ENCODE measurements around the gene TSGA10IP.

Gene TSGA10IP

GRCh38 chr11:65915821-65916251, 29.4 kb upstream of the TSGA10IP start:
- Histone ChIP-seq H3K36me3 (ENCODE audit: insufficient read depth, low read length) (no peaks in the 10 kb centered on the region), H3F3A (ENCODE audit: insufficient read depth, low read length) (no peaks in the 10 kb centered on the region), H2AFZ (ENCODE audit: low read length) (no peak overlapping the region), H3K27me3 (ENCODE audit: insufficient read depth, low read length) (no peaks in the 10 kb centered on the region), H3K9me2 (ENCODE audit: low read depth, low read length) (no peaks in the 10 kb centered on the region), H3K9ac (ENCODE audit: low read length) (no peak overlapping the region), H3K4me1 (ENCODE audit: insufficient read depth, low read length, severe bottlenecking) (peaks cover 24% of the 10 kb centered on the region), H3K4me2 (ENCODE audit: low read length) (no peak overlapping the region), H4K20me1 (ENCODE audit: insufficient read depth, low read length) (no peaks in the 10 kb centered on the region), H3K79me2 (ENCODE audit: insufficient read depth, low read length) (no peaks in the 10 kb centered on the region), H3K27ac (ENCODE audit: low read depth, low read length, poor library complexity, severe bottlenecking) (no peak overlapping the region), H3K4me3 (ENCODE audit: low read depth, low read length, poor library complexity, severe bottlenecking) (no peak overlapping the region), H3K9me3 (ENCODE audit: low read length) (no peaks in the 10 kb centered on the region)
- TF ChIP-seq CTCF (IDR thresholded peaks at IDR 0.05; ENCODE audit: low read length) (no peak), EZH2 (IDR thresholded peaks at IDR 0.05; ENCODE audit: borderline replicate concordance, low read length) (no peak)

GRCh38 chr11:65916391-65916790, 28.9 kb upstream of the TSGA10IP start:
- no peak overlapping the region for H3K9ac ChIP-seq (ENCODE audit: low read length)
- no peaks in the 10 kb centered on the region for H3K79me2 ChIP-seq (ENCODE audit: insufficient read depth, low read length)
- TF ChIP-seq EZH2 (IDR thresholded peaks at IDR 0.05; ENCODE audit: borderline replicate concordance, low read length) (no peak), CTCF (IDR thresholded peaks at IDR 0.05; ENCODE audit: low read length) (no peak)
- H2AFZ ChIP-seq (ENCODE audit: low read length) = no peak overlapping the region
- H3K27ac ChIP-seq (ENCODE audit: low read depth, low read length, poor library complexity, severe bottlenecking) = no peak overlapping the region
- peaks cover 24% of the 10 kb centered on the region for H3K4me1 ChIP-seq (ENCODE audit: insufficient read depth, low read length, severe bottlenecking)
- H3K27me3 ChIP-seq (ENCODE audit: insufficient read depth, low read length) = no peaks in the 10 kb centered on the region
- H3K4me3 ChIP-seq (ENCODE audit: low read depth, low read length, poor library complexity, severe bottlenecking) = no peak overlapping the region
- H3K36me3 ChIP-seq (ENCODE audit: insufficient read depth, low read length) = no peaks in the 10 kb centered on the region
- H3K4me2 ChIP-seq (ENCODE audit: low read length) = no peak overlapping the region
- no peaks in the 10 kb centered on the region for H3K9me2 ChIP-seq (ENCODE audit: low read depth, low read length)
- no peaks in the 10 kb centered on the region for H3K9me3 ChIP-seq (ENCODE audit: low read length)
- H4K20me1 ChIP-seq (ENCODE audit: insufficient read depth, low read length) = no peaks in the 10 kb centered on the region
- no peaks in the 10 kb centered on the region for H3F3A ChIP-seq (ENCODE audit: insufficient read depth, low read length)

- H3K9ac ChIP-seq (ENCODE audit: low read length) = no peak overlapping the region
These were observed 28.2 kb upstream of the TSGA10IP start for GRCh38 chr11:65917077-65917433.

More at GRCh38 chr11:65917077-65917433, 28.2 kb upstream of the TSGA10IP start:
- H3K4me3 ChIP-seq (ENCODE audit: low read depth, low read length, poor library complexity, severe bottlenecking) = no peak overlapping the region
- no peaks in the 10 kb centered on the region for H3K9me2 ChIP-seq (ENCODE audit: low read depth, low read length)
- H3K79me2 ChIP-seq (ENCODE audit: insufficient read depth, low read length) = no peaks in the 10 kb centered on the region
- H3K4me1 ChIP-seq (ENCODE audit: insufficient read depth, low read length, severe bottlenecking) = peaks cover 24% of the 10 kb centered on the region
- H3K9me3 ChIP-seq (ENCODE audit: low read length) = no peaks in the 10 kb centered on the region
- no peaks in the 10 kb centered on the region for H3K27me3 ChIP-seq (ENCODE audit: insufficient read depth, low read length)
- TF ChIP-seq CTCF (IDR thresholded peaks at IDR 0.05; ENCODE audit: low read length) = no peak
- no peak for TF ChIP-seq EZH2 (IDR thresholded peaks at IDR 0.05; ENCODE audit: borderline replicate concordance, low read length)
- H3K4me2 ChIP-seq (ENCODE audit: low read length) = no peak overlapping the region
- no peak overlapping the region for H3K27ac ChIP-seq (ENCODE audit: low read depth, low read length, poor library complexity, severe bottlenecking)
- no peaks in the 10 kb centered on the region for H4K20me1 ChIP-seq (ENCODE audit: insufficient read depth, low read length)
- H3F3A ChIP-seq (ENCODE audit: insufficient read depth, low read length) = no peaks in the 10 kb centered on the region
- H2AFZ ChIP-seq (ENCODE audit: low read length) = no peak overlapping the region
- no peaks in the 10 kb centered on the region for H3K36me3 ChIP-seq (ENCODE audit: insufficient read depth, low read length)
